ENCODE results near the gene MGAT3. TPM values are rescaled to one million over a fixed set of nuclear protein-coding genes. Genes with fewer than 3 reads are reported as not detected.

MGAT3 gene
- total and polyA plus RNA-seq, 2 of the 13 experiments (the other 11 are each of a cell fraction or from before 2014, with no cell fraction given), result 0.11 to 0.15 TPM

GRCh38 chr22:39534092-39534506 is 77.3 kb downstream of the MGAT3 start (continued):
- TF ChIP-seq, protein P1, sequence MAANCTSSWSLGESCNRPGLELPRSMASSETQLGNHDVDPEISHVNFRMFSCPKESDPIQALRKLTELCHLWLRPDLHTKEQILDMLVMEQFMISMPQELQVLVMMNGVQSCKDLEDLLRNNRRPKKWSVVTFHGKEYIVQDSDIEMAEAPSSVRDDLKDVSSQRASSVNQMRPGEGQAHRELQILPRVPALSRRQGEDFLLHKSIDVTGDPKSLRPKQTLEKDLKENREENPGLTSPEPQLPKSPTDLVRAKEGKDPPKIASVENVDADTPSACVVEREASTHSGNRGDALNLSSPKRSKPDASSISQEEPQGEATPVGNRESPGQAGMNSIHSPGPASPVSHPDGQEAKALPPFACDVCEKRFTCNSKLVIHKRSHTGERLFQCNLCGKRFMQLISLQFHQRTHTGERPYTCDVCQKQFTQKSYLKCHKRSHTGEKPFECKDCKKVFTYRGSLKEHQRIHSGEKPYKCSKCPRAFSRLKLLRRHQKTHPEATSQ (CRISPR knock-in tag; IDR thresholded peaks at IDR 0.05; ENCODE audit: borderline replicate concordance), result no peak
- no peak for TF ChIP-seq ZNF737 (CRISPR knock-in tag; IDR thresholded peaks at IDR 0.05; ENCODE audit: borderline replicate concordance)
- no peak for TF ChIP-seq ZNF761 (CRISPR knock-in tag; conservative IDR thresholded peaks at IDR 0.05)
- TF ChIP-seq ZKSCAN5 (CRISPR knock-in tag; IDR thresholded peaks at IDR 0.05), result no peak
- TF ChIP-seq ZNF232 (CRISPR knock-in tag; IDR thresholded peaks at IDR 0.05; ENCODE audit: borderline replicate concordance), result 0 out of 2 replicates have a peak, but pooled peaks have one; percentile 30
- no peak for TF ChIP-seq GPBP1L1 (CRISPR knock-in tag; IDR thresholded peaks at IDR 0.05)
- no peak for TF ChIP-seq ZNF563 (CRISPR knock-in tag; IDR thresholded peaks at IDR 0.05)
- TF ChIP-seq MLLT10 (CRISPR knock-in tag; IDR thresholded peaks at IDR 0.05), result no peak
- no peak for TF ChIP-seq ZNF253 (CRISPR knock-in tag; IDR thresholded peaks at IDR 0.05; ENCODE audit: borderline replicate concordance)
- no peak for TF ChIP-seq CEBPB (IDR thresholded peaks at IDR 0.05; ENCODE audit: borderline replicate concordance, low read depth, low read length)
- TF ChIP-seq ZNF781 (CRISPR knock-in tag; IDR thresholded peaks at IDR 0.05; ENCODE audit: borderline replicate concordance, not compliant biosample characterization), result no peak
- no peak for TF ChIP-seq ZNF20 (CRISPR knock-in tag; IDR thresholded peaks at IDR 0.05)
- TF ChIP-seq ELF4 (CRISPR knock-in tag; IDR thresholded peaks at IDR 0.05; ENCODE audit: borderline replicate concordance), result no peak
- TF ChIP-seq MXI1 (IDR thresholded peaks at IDR 0.05; ENCODE audit: borderline replicate concordance, low read depth, low read length), result 0 out of 3 replicates have a peak, but pooled peaks have one; percentile 26
- no peak for TF ChIP-seq FLYWCH1 (CRISPR knock-in tag; IDR thresholded peaks at IDR 0.05)
- no peak for TF ChIP-seq E2F1 (CRISPR knock-in tag; IDR thresholded peaks at IDR 0.05)
- TF ChIP-seq, protein P2, sequence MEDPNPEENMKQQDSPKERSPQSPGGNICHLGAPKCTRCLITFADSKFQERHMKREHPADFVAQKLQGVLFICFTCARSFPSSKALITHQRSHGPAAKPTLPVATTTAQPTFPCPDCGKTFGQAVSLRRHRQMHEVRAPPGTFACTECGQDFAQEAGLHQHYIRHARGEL (CRISPR knock-in tag; IDR thresholded peaks at IDR 0.05), result no peak
- TF ChIP-seq HHEX (CRISPR knock-in tag; IDR thresholded peaks at IDR 0.05), result no peak
- TF ChIP-seq TBP (CRISPR knock-in tag; IDR thresholded peaks at IDR 0.05), result no peak
- TF ChIP-seq MAZ (IDR thresholded peaks at IDR 0.05; ENCODE audit: borderline replicate concordance, low read depth, low read length), result no peak
- TF ChIP-seq MAZ (CRISPR knock-in tag; IDR thresholded peaks at IDR 0.05; ENCODE audit: low read depth), result no peak
- TF ChIP-seq REPIN1 (CRISPR knock-in tag; IDR thresholded peaks at IDR 0.05; ENCODE audit: borderline replicate concordance, low read depth), result 0 out of 2 replicates have a peak, but pooled peaks have one; percentile 22
- no peak for TF ChIP-seq ZNF343 (CRISPR knock-in tag; IDR thresholded peaks at IDR 0.05)
- TF ChIP-seq, protein P3, sequence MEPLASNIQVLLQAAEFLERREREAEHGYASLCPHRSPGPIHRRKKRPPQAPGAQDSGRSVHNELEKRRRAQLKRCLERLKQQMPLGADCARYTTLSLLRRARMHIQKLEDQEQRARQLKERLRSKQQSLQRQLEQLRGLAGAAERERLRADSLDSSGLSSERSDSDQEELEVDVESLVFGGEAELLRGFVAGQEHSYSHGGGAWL (CRISPR knock-in tag; IDR thresholded peaks at IDR 0.05), result no peak
- no peak for TF ChIP-seq ZBTB42 (CRISPR knock-in tag; IDR thresholded peaks at IDR 0.05)
- TF ChIP-seq EED (CRISPR knock-in tag; IDR thresholded peaks at IDR 0.05), result no peak
- TF ChIP-seq TFDP2 (CRISPR knock-in tag; IDR thresholded peaks at IDR 0.05), result no peak
